ENCODE data around the gene SLC49A3.
"Not testable (repeated sequence)": the region's sequence is repeated elsewhere in the genome, so short reads cannot be mapped to it uniquely, and the experiment has no call there.

SLC49A3 gene

GRCh38 chr4:688854-689681, at the start of gene SLC49A3:
TSS of gene SLC49A3 (minus strand) at chr4:689151. CDS start at chr4:689127, 24 bp downstream.
- in situ Hi-C loops (cut with HindIII; ENCODE audit: low pct_unique_long_range_greater_than_20kb, low sequenced_read_pairs): no loop called here
- no peak for TF ChIP-seq JUND (IDR thresholded peaks at IDR 0.05; ENCODE audit: low read depth)
- peak; percentile 50 to 71 for DNase-seq (ENCODE audit: low read depth in 1 of 2, low spot score in 1 of 2)

GRCh38 chr4:736561-736960, 47.6 kb upstream of the SLC49A3 start:
- DNase-seq (ENCODE audit: low read depth in 1 of 2, low spot score in 1 of 2); in situ Hi-C loops (cut with HindIII; ENCODE audit: low pct_unique_long_range_greater_than_20kb, low sequenced_read_pairs): not testable (repeated sequence)

GRCh38 chr4:735583-735982, 46.6 kb upstream of the SLC49A3 start:
- in situ Hi-C loops (cut with HindIII; ENCODE audit: low pct_unique_long_range_greater_than_20kb, low sequenced_read_pairs): no loop called here
- no peak for TF ChIP-seq JUND (IDR thresholded peaks at IDR 0.05; ENCODE audit: low read depth)
- no peak for DNase-seq (ENCODE audit: low read depth in 1 of 2, low spot score in 1 of 2)

GRCh38 chr4:734951-735350, 46.0 kb upstream of the SLC49A3 start:
- DNase-seq (ENCODE audit: low read depth in 1 of 2, low spot score in 1 of 2): no peak
- TF ChIP-seq JUND (IDR thresholded peaks at IDR 0.05; ENCODE audit: low read depth): no peak
- in situ Hi-C loops (cut with HindIII; ENCODE audit: low pct_unique_long_range_greater_than_20kb, low sequenced_read_pairs): no loop called here

- in situ Hi-C loops (cut with HindIII; ENCODE audit: low pct_unique_long_range_greater_than_20kb, low sequenced_read_pairs): no loop called here
- DNase-seq (ENCODE audit: low read depth in 1 of 2, low spot score in 1 of 2): no peak
- no peak for TF ChIP-seq JUND (IDR thresholded peaks at IDR 0.05; ENCODE audit: low read depth)
Measured at GRCh38 chr4:734075-734474, 45.1 kb upstream of the SLC49A3 start.

DNA sequence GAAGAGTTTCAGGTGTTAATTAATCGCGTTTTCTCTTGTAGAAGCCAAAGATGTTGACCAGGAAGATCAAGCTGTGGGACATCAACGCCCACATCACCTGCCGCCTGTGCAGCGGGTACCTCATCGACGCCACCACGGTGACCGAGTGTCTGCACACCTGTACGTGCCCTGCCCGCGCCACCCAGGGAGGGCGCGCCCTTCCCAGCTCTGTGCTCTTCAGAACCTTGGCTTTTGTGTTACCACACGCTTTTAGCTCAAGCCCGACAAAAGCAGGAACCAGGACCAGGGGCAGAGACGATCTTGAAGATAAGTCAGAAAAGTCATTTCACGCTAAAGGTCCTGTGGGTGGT, 44.7 kb upstream of the SLC49A3 start:
- no peak for TF ChIP-seq JUND (IDR thresholded peaks at IDR 0.05; ENCODE audit: low read depth)
- in situ Hi-C loops (cut with HindIII; ENCODE audit: low pct_unique_long_range_greater_than_20kb, low sequenced_read_pairs): no loop called here
- DNase-seq (ENCODE audit: low read depth in 1 of 2, low spot score in 1 of 2): no peak

DNA sequence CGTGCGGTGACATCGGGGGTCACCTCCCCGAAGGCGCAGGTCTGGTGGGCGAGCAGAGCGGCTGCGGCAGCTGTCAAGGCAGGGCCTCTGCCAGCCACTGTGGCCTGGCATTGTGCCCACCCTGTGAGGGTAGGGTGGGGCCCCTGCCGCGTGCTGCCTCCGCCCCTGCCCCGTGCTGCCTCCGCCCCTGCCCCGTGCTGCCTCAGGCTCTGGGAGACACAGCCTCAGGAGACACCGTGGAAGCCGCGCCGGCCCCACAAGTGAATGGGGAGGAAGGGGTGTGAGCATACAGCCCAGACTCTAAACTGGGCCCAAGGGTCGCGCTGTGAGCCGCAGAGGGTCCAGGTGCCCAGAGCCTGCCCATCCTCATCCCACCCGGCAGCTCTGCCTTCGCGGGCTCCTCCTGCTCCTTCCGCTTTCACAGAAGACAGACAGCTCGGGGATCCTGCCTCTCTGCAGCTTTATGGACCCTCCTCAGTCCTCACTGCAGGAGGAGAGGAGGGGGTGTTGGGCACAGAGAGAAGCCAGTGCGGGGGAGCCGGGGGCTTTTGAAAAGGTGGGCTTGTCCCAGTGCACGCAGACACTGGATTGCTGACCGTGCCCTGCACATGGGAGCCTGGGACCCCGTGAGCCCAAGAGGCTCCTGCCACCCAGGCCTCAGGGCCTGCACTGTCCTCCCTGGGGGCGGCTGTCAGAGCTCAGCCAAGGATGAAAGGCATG, 44.1 kb upstream of the SLC49A3 start:
- in situ Hi-C loops (cut with HindIII; ENCODE audit: low pct_unique_long_range_greater_than_20kb, low sequenced_read_pairs): no loop called here
- no peak for DNase-seq (ENCODE audit: low read depth in 1 of 2, low spot score in 1 of 2)
- TF ChIP-seq JUND (IDR thresholded peaks at IDR 0.05; ENCODE audit: low read depth): no peak

- no peak for DNase-seq (ENCODE audit: low read depth in 1 of 2, low spot score in 1 of 2)
- in situ Hi-C loops (cut with HindIII; ENCODE audit: low pct_unique_long_range_greater_than_20kb, low sequenced_read_pairs): no loop called here
- TF ChIP-seq JUND (IDR thresholded peaks at IDR 0.05; ENCODE audit: low read depth): no peak
Measured at GRCh38 chr4:732486-732885, 43.5 kb upstream of the SLC49A3 start.

DNA sequence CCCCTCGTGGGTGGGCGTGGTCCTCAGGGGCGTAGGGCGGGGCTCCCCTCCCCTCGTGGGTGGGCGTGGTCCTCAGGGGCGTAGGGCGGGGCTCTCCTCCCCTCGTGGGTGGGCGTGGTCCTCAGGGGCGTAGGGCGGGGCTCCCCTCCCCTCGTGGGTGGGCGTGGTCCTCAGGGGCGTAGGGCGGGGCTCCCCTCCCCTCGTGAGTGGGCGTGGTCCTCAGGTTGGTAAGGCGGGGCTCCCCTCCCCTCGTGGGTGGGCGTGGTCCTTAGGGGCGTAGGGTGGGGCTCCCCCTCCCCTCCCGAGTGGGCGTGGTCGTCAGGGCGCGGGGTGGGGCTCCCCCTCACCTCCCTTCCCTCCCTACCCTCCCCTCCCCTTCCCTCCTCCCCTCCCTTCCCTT, 43.0 kb upstream of the SLC49A3 start:
- DNase-seq (ENCODE audit: low read depth in 1 of 2, low spot score in 1 of 2): peak in 1 of 2 experiments; percentile 34
- in situ Hi-C loops (cut with HindIII; ENCODE audit: low pct_unique_long_range_greater_than_20kb, low sequenced_read_pairs): not testable (repeated sequence)

GRCh38 chr4:730946-731904, 42.3 kb upstream of the SLC49A3 start:
- in situ Hi-C loops (cut with HindIII; ENCODE audit: low pct_unique_long_range_greater_than_20kb, low sequenced_read_pairs); DNase-seq (ENCODE audit: low read depth in 1 of 2, low spot score in 1 of 2): not testable (repeated sequence)

DNA sequence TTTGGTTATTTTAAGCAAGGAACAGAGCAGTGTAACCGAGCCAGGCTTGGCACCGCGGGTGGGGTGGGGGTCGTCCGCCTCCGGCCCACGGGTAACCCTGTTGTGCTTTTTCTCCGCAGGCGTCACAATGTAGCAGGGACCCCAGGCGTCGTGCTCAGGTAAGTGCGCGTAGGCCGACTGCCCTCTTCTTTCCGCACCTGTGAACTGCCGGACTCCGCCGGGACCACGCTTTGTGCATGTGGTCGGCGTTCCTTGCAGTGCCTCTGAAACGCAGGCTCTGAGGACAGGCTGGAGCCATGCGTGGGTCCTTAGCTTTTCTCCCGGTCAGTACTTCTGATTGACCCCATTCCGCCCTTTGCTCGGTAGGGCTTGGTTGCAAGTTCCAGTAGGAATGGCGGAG, 41.6 kb upstream of the SLC49A3 start:
- no peak for TF ChIP-seq JUND (IDR thresholded peaks at IDR 0.05; ENCODE audit: low read depth)
- no peak for DNase-seq (ENCODE audit: low read depth in 1 of 2, low spot score in 1 of 2)
- in situ Hi-C loops (cut with HindIII; ENCODE audit: low pct_unique_long_range_greater_than_20kb, low sequenced_read_pairs): no loop called here

Measured in T47D (cell line).